ENCODE measurements around the gene NES. TPM values are rescaled to one million over a fixed set of nuclear protein-coding genes. Genes with fewer than 3 reads are reported as not detected.

NES gene
- 149 and 169 TPM in 2 replicates for total RNA-seq (2014; rRNA removed; shearing (Covaris generic))

GRCh38 chr1:156676820-156677615 is at the start of gene NES:
Gene NES, minus strand, starts transcription at chr1:156677407. Its CDS starts 143 bp downstream, at chr1:156677264.
- H3K27me3 ChIP-seq (replicated peaks), result peaks cover 2% of the 10 kb centered on the region
- no peaks in the 10 kb centered on the region for H3K9me3 ChIP-seq (replicated peaks)
- DNase-seq (ENCODE audit: low read depth in 1 of 2, low spot score in 2 of 2), result peak; percentile 72 to 89
- H3K36me3 ChIP-seq, result peaks cover 40% of the 10 kb centered on the region
- peak within 1 kb of the TSS; percentile 57 for H3K27ac ChIP-seq
- peaks cover 48% of the 10 kb centered on the region for H3K4me1 ChIP-seq (replicated peaks)
- H3K4me3 ChIP-seq, result peak within 1 kb of the TSS; percentile 42

- DNase-seq (ENCODE audit: low read depth in 1 of 2, low spot score in 2 of 2), result peak; percentile 61 to 73
- Histone ChIP-seq H3K9me3 (replicated peaks) (no peaks in the 10 kb centered on the region), H3K27me3 (replicated peaks) (no peaks in the 10 kb centered on the region), H3K4me3 (peak overlapping the region; percentile 10), H3K27ac (no peak overlapping the region), H3K36me3 (peaks cover 58% of the 10 kb centered on the region), H3K4me1 (replicated peaks) (peaks cover 31% of the 10 kb centered on the region)
These were observed 49.5 kb upstream of the NES start for GRCh38 chr1:156726549-156727226.

GRCh38 chr1:156725683-156726280 is 48.6 kb upstream of the NES start:
- Histone ChIP-seq H3K9me3 (replicated peaks) (no peaks in the 10 kb centered on the region), H3K27ac (no peak overlapping the region), H3K36me3 (peaks cover 67% of the 10 kb centered on the region), H3K4me3 (peak overlapping the region; percentile 10), H3K4me1 (replicated peaks) (peaks cover 31% of the 10 kb centered on the region), H3K27me3 (replicated peaks) (no peaks in the 10 kb centered on the region)
- DNase-seq (ENCODE audit: low read depth in 1 of 2, low spot score in 2 of 2), result peak; percentile 84 to 89

GRCh38 chr1:156721535-156721934 is 44.3 kb upstream of the NES start:
- Histone ChIP-seq H3K4me1 (replicated peaks) (peaks cover 15% of the 10 kb centered on the region), H3K27me3 (replicated peaks) (no peaks in the 10 kb centered on the region), H3K36me3 (peaks cover 66% of the 10 kb centered on the region), H3K9me3 (replicated peaks) (no peaks in the 10 kb centered on the region), H3K27ac (no peak overlapping the region), H3K4me3 (no peak overlapping the region)
- no peak for DNase-seq (ENCODE audit: low read depth in 1 of 2, low spot score in 2 of 2)

GRCh38 chr1:156721131-156721530 is 43.9 kb upstream of the NES start:
- Histone ChIP-seq H3K27me3 (replicated peaks) (no peaks in the 10 kb centered on the region), H3K4me1 (replicated peaks) (peaks cover 11% of the 10 kb centered on the region), H3K4me3 (no peak overlapping the region), H3K36me3 (peaks cover 62% of the 10 kb centered on the region), H3K27ac (no peak overlapping the region), H3K9me3 (replicated peaks) (no peaks in the 10 kb centered on the region)
- no peak for DNase-seq (ENCODE audit: low read depth in 1 of 2, low spot score in 2 of 2)

GRCh38 chr1:156717351-156717750 is 40.1 kb upstream of the NES start:
- Histone ChIP-seq H3K9me3 (replicated peaks) (no peaks in the 10 kb centered on the region), H3K4me3 (no peak overlapping the region), H3K4me1 (replicated peaks) (peaks cover 19% of the 10 kb centered on the region), H3K36me3 (peaks cover 24% of the 10 kb centered on the region), H3K27me3 (replicated peaks) (no peaks in the 10 kb centered on the region), H3K27ac (no peak overlapping the region)
- DNase-seq (ENCODE audit: low read depth in 1 of 2, low spot score in 2 of 2), result no peak

- H3K4me1 ChIP-seq (replicated peaks), result peaks cover 44% of the 10 kb centered on the region
- H3K36me3 ChIP-seq, result peaks cover 6% of the 10 kb centered on the region
- H3K27me3 ChIP-seq (replicated peaks), result no peaks in the 10 kb centered on the region
These were observed 37.6 kb upstream of the NES start for GRCh38 chr1:156714830-156715229.

GRCh38 chr1:156712626-156713025 is 35.4 kb upstream of the NES start:
- Histone ChIP-seq H3K4me1 (replicated peaks) (peaks cover 63% of the 10 kb centered on the region), H3K27me3 (replicated peaks) (no peaks in the 10 kb centered on the region), H3K36me3 (no peaks in the 10 kb centered on the region; the same call in 1 of the 2 replicates), H3K27ac (0 out of 2 replicates have a peak overlapping the region, but pooled peaks have one; percentile 5), H3K9me3 (replicated peaks) (no peaks in the 10 kb centered on the region), H3K4me3 (no peak overlapping the region)
- no peak for DNase-seq (ENCODE audit: low read depth in 1 of 2, low spot score in 2 of 2)

More at GRCh38 chr1:156714830-156715229, 37.6 kb upstream of the NES start:
- no peak overlapping the region for H3K4me3 ChIP-seq
- no peak overlapping the region for H3K27ac ChIP-seq
- H3K9me3 ChIP-seq (replicated peaks), result no peaks in the 10 kb centered on the region
- no peak for DNase-seq (ENCODE audit: low read depth in 1 of 2, low spot score in 2 of 2)

GRCh38 chr1:156711011-156711817 is 34.0 kb upstream of the NES start:
- no peaks in the 10 kb centered on the region; the same call in 1 of the 2 replicates for H3K27me3 ChIP-seq (replicated peaks)
- no peak overlapping the region for H3K4me3 ChIP-seq
- DNase-seq (ENCODE audit: low read depth in 1 of 2, low spot score in 2 of 2), result no peak
- H3K36me3 ChIP-seq, result no peaks in the 10 kb centered on the region; the same call in 1 of the 2 replicates
- H3K4me1 ChIP-seq (replicated peaks), result peaks cover 76% of the 10 kb centered on the region
- H3K9me3 ChIP-seq (replicated peaks), result no peaks in the 10 kb centered on the region
- no peak overlapping the region for H3K27ac ChIP-seq

- H3K27ac ChIP-seq, result no peak overlapping the region
- no peaks in the 10 kb centered on the region; the same call in none of the 2 replicates for H3K27me3 ChIP-seq (replicated peaks)
- H3K4me1 ChIP-seq (replicated peaks), result peaks cover 87% of the 10 kb centered on the region
- no peaks in the 10 kb centered on the region for H3K9me3 ChIP-seq (replicated peaks)
- DNase-seq (ENCODE audit: low read depth in 1 of 2, low spot score in 2 of 2), result peak in 1 of 2 experiments; percentile 65
- H3K4me3 ChIP-seq, result no peak overlapping the region
- no peaks in the 10 kb centered on the region; the same call in 1 of the 2 replicates for H3K36me3 ChIP-seq
These were observed 32.7 kb upstream of the NES start for GRCh38 chr1:156709757-156710489.

GRCh38 chr1:156709031-156709430 is 31.8 kb upstream of the NES start:
- DNase-seq (ENCODE audit: low read depth in 1 of 2, low spot score in 2 of 2), result no peak
- no peaks in the 10 kb centered on the region; the same call in none of the 2 replicates for H3K27me3 ChIP-seq (replicated peaks)
- H3K4me1 ChIP-seq (replicated peaks), result peaks cover 94% of the 10 kb centered on the region
- H3K4me3 ChIP-seq, result no peak overlapping the region
- no peaks in the 10 kb centered on the region for H3K9me3 ChIP-seq (replicated peaks)
- no peaks in the 10 kb centered on the region for H3K36me3 ChIP-seq
- H3K27ac ChIP-seq, result no peak overlapping the region

GRCh38 chr1:156708218-156708661 is 31.0 kb upstream of the NES start:
- Histone ChIP-seq H3K36me3 (no peaks in the 10 kb centered on the region), H3K9me3 (replicated peaks) (no peaks in the 10 kb centered on the region), H3K4me1 (replicated peaks) (peaks cover 87% of the 10 kb centered on the region), H3K4me3 (no peak overlapping the region), H3K27ac (no peak overlapping the region), H3K27me3 (replicated peaks) (no peaks in the 10 kb centered on the region; the same call in none of the 2 replicates)
- DNase-seq (ENCODE audit: low read depth in 1 of 2, low spot score in 2 of 2), result no peak
